ENCODE data around the gene SHFL.

The SHFL gene

DNA sequence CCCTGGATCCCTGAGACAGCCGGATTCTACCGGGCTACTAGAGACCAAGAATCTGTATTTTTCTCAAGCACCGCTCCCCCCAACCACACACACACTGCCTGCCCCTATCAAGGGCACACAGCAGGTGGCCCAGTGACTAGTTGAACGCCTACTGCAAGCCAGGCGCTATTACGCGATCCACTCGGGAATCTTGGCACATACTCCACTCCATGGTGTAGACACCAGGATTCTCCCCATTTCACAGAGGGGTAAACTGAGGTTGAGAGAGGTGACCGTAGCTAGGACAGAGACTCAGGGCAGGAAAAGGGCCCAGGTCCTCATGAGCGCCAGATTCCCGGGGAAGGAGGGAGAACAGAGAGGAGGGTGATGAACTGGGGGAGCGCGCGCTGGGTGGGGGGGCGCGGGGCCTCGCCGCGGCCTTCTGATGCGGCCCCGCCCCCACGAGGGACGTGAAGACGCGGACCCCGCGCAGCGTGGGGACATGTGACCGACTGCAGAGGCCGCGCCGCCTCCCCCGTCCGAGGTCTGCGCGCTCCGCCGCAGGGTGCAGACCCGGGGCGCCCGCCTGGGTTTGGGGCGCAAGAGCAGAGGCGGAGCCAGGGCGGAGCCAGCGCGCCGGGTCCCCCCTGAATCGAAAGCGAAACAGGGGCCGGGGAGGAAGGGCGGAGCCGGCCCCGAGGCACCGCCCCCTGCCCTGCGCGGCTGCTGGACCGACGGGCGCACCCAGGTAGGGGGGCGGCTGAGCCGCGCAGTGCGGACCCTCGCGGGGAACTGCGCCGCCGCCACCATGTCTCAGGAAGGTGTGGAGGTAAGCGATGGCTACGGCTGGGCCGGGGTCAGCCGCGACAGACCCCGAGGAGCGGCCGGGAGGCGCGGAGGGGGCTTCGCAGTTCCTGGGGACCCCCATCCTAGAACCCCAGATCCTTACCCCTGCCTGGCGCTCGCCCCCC is at the start of gene SHFL:
TSS of gene SHFL (plus strand) at position 677 of the 950 bp plus-strand sequence. CDS start at position 788, 111 bp downstream.
- DNase-seq, result peak; percentile 87

DNA sequence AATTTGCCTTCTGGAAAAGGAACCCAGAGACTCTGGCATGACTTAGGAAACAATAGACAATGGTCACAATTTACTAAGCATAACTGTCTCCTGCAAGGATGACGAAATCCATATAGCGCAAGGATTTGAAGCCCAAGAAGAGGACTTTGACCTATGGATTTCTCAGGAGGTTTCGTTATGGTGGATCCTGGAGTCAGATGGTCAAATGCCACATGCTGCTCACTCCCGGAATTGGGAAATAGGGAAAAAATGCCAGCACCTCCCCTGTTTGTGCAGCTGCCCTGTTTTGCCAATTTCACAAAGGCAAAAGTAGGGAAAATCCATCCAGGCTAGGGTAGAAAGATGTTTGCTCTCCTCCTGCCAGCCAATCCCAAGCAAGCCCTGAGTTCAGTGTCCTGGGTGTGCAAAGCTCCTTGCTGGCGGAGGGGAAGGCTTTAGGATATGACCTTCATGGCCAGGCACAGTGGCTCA is 49.5 kb upstream of the SHFL start:
- no peak for DNase-seq

GRCh38 chr19:10037367-10037766 is 48.8 kb upstream of the SHFL start:
- DNase-seq, result no peak

- DNase-seq, result no peak
These were observed 48.3 kb upstream of the SHFL start for GRCh38 chr19:10037809-10038208.

GRCh38 chr19:10043286-10043927 is 42.7 kb upstream of the SHFL start:
- DNase-seq, result no peak

GRCh38 chr19:10044390-10044789 is 41.7 kb upstream of the SHFL start:
- DNase-seq, result no peak

DNA sequence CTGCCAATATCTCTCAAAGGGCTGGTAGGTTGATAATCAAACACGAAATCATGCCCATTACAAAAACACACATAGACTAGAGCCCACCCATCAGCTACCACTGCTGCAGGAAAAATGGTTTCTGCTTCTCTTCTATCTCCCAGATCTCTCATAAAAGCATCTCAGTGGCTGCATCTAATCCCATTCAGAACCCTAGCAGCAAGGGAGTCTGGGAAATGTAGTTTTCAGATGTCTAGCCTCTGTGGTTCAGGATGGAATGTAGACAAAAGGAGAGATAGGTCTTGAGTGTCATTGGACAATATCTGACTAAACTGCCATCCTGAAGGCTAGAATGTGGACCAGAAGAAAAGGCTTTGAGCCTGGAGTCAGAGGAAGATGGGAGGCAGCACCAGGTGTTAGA is 40.7 kb upstream of the SHFL start:
- DNase-seq, result no peak

DNA sequence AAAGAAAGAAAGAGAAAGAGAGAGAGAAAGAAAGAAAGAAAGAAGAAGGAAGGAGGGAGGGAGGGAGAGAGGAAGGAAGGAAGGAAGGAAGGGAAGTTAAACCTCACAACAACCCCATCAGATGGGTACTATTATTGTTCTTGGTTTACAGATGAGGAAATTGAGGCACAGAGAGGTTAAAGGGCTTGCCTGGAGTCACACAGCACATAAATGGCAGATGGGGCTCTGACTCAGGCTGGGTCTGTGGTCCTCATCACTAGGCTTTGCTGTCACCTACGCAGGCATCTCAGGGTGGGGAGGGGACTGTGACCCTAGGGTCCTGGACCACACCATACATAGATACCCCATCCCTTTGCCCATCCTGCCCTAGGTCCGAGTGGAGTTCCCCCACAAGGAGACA is 36.5 kb upstream of the SHFL start:
- DNase-seq, result no peak

DNA sequence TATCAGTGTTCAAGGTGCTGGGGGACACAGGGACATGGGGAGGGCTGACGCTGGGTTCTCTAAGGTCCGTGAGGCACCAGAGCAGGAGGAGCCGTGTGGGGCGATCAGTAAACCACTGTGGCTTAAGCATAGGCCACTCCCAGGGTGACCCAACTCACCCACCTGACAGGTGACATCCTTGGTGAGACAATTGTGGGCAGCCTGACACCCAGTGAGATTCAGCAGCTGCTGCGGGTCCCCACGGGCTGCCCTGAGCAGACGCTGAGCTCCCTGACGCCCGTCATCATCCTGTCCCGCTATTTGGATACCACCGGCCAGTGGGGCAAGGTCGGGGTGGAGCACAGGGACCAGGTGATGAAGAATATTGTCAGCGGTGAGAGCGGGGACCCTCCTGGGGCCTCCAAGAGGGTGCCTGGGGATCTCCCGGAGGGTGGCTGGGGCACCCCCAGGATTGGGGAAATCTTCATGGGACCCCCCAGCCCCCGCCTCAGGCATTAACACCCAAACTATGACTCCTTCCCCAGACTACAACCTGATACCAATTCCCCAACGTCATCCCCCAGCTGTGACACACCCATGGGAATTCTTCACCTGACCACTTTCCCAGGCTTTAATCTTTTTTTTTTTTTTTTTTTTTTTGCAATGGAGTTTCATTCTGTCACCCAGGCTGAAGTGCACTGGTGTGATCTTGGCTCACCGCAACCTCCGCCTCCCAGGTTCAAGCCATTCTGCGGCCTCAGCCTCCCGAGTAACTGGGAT is 33.3 kb upstream of the SHFL start:
- DNase-seq, result no peak

DNA sequence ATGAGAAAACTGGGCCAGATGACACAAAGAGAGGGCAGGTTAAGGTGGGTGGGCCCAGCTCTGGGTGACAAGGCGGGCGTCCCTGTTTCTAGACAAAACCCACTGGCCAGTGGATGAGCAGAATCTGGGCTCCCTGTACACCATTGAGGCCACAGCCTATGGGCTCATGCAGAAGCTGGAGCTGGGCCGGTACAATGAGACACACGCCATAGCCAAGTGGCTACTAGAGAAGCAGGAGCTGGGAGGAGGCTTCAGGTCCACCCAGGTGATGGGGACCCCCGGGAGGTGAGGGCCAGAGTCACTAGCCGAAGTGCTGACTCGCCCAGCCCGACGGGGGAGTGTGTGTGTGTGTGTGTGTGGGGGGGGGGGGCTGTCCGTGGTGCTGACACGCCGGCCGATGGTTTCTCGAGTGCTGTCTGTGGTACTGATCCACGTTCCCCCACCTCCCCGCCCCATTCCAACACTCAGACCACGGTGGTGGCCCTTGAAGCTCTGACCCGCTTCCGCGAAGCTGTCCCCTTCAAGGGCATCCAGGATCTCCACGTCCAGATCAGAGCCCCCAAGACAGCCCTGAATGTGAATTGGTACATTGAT is 24.3 kb upstream of the SHFL start:
- no peak for DNase-seq

DNA sequence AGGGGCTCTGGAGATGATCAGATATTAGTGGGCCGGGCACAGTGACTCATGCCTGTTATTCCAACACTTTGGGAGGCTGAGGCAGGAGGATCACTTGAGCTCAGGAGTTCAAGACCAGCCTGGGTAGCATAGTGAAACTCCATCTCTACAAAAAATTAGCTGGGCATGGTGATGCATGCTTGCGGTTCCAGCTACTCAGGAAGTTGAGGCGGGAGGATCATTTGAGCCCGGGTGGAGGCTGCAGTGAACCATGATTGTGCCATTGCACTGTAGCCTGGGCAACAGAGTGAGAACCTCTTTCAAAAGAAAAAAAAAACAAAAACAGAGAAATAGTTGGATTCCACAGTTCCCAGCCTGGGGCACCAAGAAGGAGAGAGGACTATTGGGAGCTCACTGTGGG is 17.9 kb upstream of the SHFL start:
- no peak for DNase-seq

- DNase-seq, result no peak
These were observed 17.1 kb upstream of the SHFL start for GRCh38 chr19:10069046-10069445.

GRCh38 chr19:10070730-10071446 is 15.2 kb upstream of the SHFL start:
- DNase-seq, result no peak

- peak; percentile 60 for DNase-seq
These were observed 12.0 kb upstream of the SHFL start for GRCh38 chr19:10074153-10074552.

- no peak for DNase-seq
These were observed 9.6 kb upstream of the SHFL start for GRCh38 chr19:10076535-10076934.

- no peak for DNase-seq
These were observed 7.8 kb upstream of the SHFL start for GRCh38 chr19:10078329-10078728.

GRCh38 chr19:10079031-10079453 is 7.1 kb upstream of the SHFL start:
- no peak for DNase-seq

- DNase-seq, result no peak
These were observed 2.2 kb upstream of the SHFL start for GRCh38 chr19:10083911-10084310.

DNA sequence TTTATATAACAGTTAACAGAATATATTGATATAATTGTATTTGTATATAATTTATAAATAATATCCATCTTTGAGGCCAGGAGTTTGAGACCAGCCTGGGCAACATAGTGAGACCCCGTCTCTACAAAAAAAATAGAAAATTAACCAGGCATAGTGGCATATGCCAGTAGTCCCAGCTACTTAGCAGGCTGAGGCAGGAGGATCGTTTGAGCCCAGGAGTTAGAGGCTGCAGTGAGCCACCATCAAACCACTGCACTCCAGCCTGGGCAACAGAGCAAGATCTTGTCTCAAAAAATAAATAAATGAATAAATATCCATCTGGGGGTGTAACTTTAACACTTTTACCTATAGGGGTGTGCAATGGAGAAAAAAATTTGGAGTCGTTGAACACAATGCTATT is 1.3 kb upstream of the SHFL start:
- no peak for DNase-seq

DNA sequence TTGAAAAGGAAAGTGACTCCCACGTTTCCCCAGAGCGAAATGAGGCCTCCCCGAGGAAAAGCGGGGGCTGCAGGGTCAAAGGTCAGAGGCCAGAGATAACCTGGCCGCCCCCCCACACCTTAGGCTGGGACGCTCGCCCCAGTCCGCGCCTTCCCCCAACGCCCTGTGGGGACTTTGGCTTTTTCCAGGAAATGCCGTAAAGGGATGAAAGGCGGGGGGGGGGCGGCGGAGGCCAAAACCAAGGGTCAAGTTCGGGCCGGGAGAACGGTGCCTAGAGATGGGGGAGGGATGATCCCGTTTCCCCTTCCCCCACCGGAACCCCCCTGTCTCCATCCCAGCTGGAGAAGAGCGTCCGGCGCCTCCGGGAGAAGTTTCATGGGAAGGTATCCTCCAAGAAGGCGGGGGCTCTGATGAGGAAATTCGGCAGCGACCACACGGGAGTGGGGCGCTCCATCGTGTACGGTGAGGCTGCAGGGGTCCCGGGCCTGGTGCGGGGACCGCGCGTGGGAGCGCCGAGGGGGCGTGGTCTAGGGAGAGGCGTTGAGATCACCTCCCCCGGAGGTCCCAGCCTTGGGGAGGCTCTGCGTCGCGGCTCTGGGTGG is 575 bp downstream of the SHFL start:
- peak; percentile 72 for DNase-seq

- DNase-seq, result no peak
These were observed 1.4 kb downstream of the SHFL start for GRCh38 chr19:10087296-10088061.

Measured in stimulated activated CD8-positive, alpha-beta memory T cell treated with anti-CD3 and anti-CD28 coated beads, Interleukin-4, amount 100 ng/mL, for 48 hours (primary cell).